Stimulated activated memory B cell treated with anti-CD40 and anti-IgM and Interleukin-4, amounts not matched to agents 10 μg/mL and 1 μg/mL and 100 μg/mL, for 72 hours (primary cell): ENCODE measurements around the gene ERICH6B.

Experiments used
- ATAC-seq: fragments of 150-1000 bp; cut with Tn5 transposase; 2 replicates; pipeline ENCODE4 v1.10.0; 2021
- H3K27ac Mint-ChIP-seq: one replicate; pipeline ENCODE4 v1.8.0; 2022; ENCODE audit warnings: mild to moderate bottlenecking, mixed read lengths
- H3K27me3 Mint-ChIP-seq: one replicate; pipeline ENCODE4 v1.8.0; 2022; ENCODE audit warnings: mixed read lengths
- H3K36me3 Mint-ChIP-seq: one replicate; pipeline ENCODE4 v1.8.0; 2022; ENCODE audit warnings: mixed read lengths
- H3K4me1 Mint-ChIP-seq: one replicate; pipeline ENCODE4 v1.8.0; 2022; ENCODE audit warnings: mixed read lengths
- H3K4me3 Mint-ChIP-seq: one replicate; pipeline ENCODE4 v1.8.0; 2022; ENCODE audit warnings: mild to moderate bottlenecking, moderate library complexity, mixed read lengths
- H3K9me3 Mint-ChIP-seq: one replicate; pipeline ENCODE4 v1.8.0; 2022; ENCODE audit warnings: mixed read lengths

ERICH6B gene

DNA sequence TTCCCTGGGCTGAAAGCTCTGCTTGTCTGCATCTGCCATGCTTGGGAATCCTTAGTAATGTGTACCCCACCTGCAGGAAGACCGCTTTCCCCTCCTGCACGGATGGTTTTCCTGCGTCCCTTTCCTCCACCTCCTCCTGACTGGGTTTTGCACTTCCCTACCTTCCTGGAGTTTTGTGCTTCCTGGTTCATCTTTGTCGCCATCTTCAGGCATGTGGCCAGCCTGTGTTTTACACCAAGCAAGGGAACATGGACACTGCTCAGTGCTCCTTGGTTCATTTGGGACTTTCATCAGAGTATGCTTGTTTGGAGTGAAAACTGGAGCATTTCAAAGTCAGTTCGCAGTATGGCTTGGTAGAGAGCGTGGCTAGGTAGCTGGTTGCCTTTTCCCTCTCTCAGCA, 30.7 kb downstream of the ERICH6B start:
- no peak for ATAC-seq
- no peaks in the 10 kb centered on the region for H3K27me3 Mint-ChIP-seq
- H3K36me3 Mint-ChIP-seq = no peaks in the 10 kb centered on the region
- no peak overlapping the region for H3K4me3 Mint-ChIP-seq
- no peak overlapping the region for H3K27ac Mint-ChIP-seq
- H3K4me1 Mint-ChIP-seq = no peaks in the 10 kb centered on the region
- peaks cover 3% of the 10 kb centered on the region for H3K9me3 Mint-ChIP-seq

DNA sequence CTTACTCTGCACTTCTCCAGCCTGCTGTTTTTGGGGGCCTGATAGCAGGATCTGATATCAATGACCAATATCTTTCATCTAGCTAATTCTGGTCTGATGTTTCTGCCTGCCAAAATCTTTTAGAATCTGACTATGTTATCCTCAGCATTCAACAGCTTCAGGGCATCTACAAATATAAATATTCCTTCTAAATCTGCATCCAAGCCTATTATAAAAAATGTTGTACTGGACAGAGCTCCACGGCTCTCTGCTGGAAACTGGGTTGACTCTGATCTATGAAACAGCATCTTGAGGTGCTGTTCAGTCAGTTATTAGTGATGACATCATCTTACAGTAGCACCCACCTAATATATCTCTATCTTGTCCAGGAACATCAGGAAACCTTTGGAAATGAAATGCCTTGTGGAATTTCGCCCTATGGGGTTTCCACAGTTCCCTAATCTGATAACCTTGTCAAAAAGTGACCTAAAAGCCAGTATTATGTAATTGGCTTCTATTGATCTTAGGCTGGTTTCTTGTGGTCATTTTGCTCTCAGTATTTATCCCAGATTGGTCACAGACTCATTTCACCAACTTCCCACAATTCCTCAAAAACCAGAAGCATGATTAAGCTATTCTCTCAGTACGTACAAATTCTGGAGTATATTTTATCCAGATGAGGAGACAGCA, 33.0 kb downstream of the ERICH6B start:
- Mint-ChIP-seq H3K4me1 (no peaks in the 10 kb centered on the region), H3K27me3 (no peaks in the 10 kb centered on the region), H3K9me3 (peaks cover 3% of the 10 kb centered on the region), H3K4me3 (no peak overlapping the region), H3K27ac (no peak overlapping the region), H3K36me3 (no peaks in the 10 kb centered on the region)
- ATAC-seq = no peak

DNA sequence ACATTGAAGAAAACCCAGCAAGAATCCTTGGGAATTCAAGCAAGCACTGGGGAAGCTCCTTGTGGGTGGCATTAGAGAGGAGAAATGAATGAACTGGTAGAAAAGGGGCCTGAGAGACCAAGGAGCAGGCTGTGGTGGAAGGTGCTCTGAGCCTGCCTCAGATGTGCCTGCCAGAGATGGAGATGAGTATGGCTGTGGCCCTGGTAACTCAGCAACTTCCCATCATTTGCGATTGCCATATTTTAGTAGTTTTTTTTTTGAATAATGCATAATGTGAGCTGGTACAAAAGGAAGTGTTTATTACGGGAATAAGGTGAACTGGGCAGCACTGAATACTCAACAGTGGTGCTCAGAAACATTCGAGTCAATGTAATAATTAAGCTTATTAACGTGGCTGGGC, 39.1 kb downstream of the ERICH6B start:
- Mint-ChIP-seq H3K27me3 (peaks cover 36% of the 10 kb centered on the region), H3K36me3 (no peaks in the 10 kb centered on the region), H3K4me3 (no peak overlapping the region), H3K9me3 (no peaks in the 10 kb centered on the region), H3K27ac (no peak overlapping the region), H3K4me1 (no peaks in the 10 kb centered on the region)
- ATAC-seq = no peak

- Mint-ChIP-seq H3K9me3 (no peaks in the 10 kb centered on the region), H3K27ac (no peak overlapping the region)
- no peak for ATAC-seq
Observed at GRCh38 chr13:45575830-45576180, 39.7 kb downstream of the ERICH6B start.

GRCh38 chr13:45575146-45575829, 40.3 kb downstream of the ERICH6B start:
- Mint-ChIP-seq H3K36me3 (no peaks in the 10 kb centered on the region), H3K27ac (no peak overlapping the region), H3K4me1 (no peaks in the 10 kb centered on the region), H3K4me3 (no peak overlapping the region), H3K9me3 (no peaks in the 10 kb centered on the region), H3K27me3 (peaks cover 39% of the 10 kb centered on the region)
- no peak for ATAC-seq

More at GRCh38 chr13:45575830-45576180, 39.7 kb downstream of the ERICH6B start:
- no peak overlapping the region for H3K4me3 Mint-ChIP-seq
- peaks cover 39% of the 10 kb centered on the region for H3K27me3 Mint-ChIP-seq
- H3K36me3 Mint-ChIP-seq = no peaks in the 10 kb centered on the region
- H3K4me1 Mint-ChIP-seq = no peaks in the 10 kb centered on the region

DNA sequence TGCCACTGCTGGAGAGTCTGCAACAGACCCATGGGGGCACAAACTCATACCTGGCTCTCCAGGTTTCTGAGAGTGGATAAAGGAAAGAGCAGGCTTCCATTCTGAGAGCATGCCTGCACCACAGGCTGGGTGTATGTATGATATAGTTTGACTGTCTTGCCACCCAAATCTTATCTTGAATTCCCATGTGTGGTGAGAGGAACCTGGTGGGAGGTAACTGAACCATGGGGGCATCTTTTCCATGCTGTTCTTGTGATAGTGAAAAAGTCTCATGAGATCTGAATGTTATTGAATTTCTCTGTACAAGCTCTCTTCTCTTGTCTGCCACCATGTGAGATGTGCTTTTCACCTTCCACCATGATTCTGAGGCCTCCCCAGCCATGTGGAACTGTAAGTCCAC, 50.2 kb downstream of the ERICH6B start:
- Mint-ChIP-seq H3K9me3 (peaks cover 3% of the 10 kb centered on the region), H3K27ac (no peak overlapping the region)

DNA sequence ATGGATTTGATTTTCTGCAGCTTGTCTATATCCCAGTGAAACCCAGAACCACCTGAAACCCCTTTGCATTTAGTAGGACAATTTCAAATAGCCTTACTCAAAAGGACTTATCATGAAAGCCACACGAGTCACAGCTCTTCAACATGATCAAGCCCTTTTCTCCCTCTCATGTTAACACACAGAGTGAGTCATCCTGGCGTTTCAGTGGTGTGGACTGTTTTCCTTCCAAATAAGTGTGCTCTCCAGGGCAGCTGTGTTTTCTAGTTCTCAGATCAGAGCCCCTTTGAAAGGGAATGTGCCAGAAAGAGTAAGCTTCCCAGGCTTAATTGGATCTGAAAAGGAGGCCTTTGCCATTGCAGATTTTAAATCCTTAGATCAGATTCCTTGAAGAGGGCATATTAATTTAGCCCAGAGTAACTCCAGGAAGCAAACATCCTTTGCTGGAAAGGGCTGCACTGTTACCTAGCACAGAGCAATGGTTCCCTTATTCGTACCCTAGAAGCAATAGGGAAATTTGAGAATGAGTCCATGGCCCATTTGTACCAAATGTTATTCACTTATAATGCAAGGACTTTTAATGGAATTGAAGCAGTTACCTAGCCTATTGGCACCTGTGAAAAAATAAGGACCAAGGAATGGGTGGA, 51.3 kb downstream of the ERICH6B start:
- Mint-ChIP-seq H3K27me3 (peaks cover 33% of the 10 kb centered on the region), H3K4me3 (no peak overlapping the region), H3K27ac (no peak overlapping the region), H3K4me1 (no peaks in the 10 kb centered on the region), H3K36me3 (no peaks in the 10 kb centered on the region), H3K9me3 (peaks cover 5% of the 10 kb centered on the region)
- ATAC-seq = no peak

More for the DNA sequence above, 50.2 kb downstream of the ERICH6B start:
- no peaks in the 10 kb centered on the region for H3K36me3 Mint-ChIP-seq
- H3K4me1 Mint-ChIP-seq = no peaks in the 10 kb centered on the region
- H3K4me3 Mint-ChIP-seq = no peak overlapping the region
- no peak for ATAC-seq
- H3K27me3 Mint-ChIP-seq = peaks cover 23% of the 10 kb centered on the region

DNA sequence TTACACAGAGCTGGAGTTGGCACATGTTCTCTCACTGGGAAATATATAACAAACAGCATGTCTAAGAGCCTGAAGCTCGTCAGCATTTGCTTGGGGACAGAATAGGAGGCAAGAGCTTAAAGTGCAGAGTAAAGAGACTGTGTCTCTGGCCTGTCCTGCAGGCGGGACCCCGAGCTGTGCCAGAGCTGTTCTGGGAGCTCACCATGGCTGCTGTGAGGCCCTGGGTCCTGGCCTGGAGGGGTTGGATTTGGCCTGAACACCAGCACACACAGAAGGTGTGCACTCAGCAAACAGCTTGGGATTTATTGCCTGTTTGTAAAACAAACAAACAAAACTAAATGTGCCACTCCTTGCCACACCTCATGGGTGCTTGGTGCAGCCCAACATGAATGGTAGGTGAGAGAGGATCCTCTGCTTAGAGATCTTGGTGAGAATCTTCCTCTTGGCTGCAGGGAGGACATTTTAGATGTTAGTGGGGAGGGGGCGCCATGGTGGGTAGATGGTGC, 60.9 kb downstream of the ERICH6B start:
- no peak for ATAC-seq

GRCh38 chr13:45548281-45548680, 67.3 kb downstream of the ERICH6B start:
- Mint-ChIP-seq H3K9me3 (no peaks in the 10 kb centered on the region), H3K36me3 (no peaks in the 10 kb centered on the region), H3K27ac (no peak overlapping the region), H3K4me3 (no peak overlapping the region), H3K27me3 (peaks cover 14% of the 10 kb centered on the region), H3K4me1 (peaks cover 23% of the 10 kb centered on the region)
- ATAC-seq = no peak

More for the DNA sequence above, 60.9 kb downstream of the ERICH6B start:
- no peaks in the 10 kb centered on the region for H3K36me3 Mint-ChIP-seq
- H3K27me3 Mint-ChIP-seq = peaks cover 18% of the 10 kb centered on the region
- peaks cover 5% of the 10 kb centered on the region for H3K9me3 Mint-ChIP-seq
- H3K4me1 Mint-ChIP-seq = no peaks in the 10 kb centered on the region
- H3K27ac Mint-ChIP-seq = no peak overlapping the region
- no peak overlapping the region for H3K4me3 Mint-ChIP-seq

DNA sequence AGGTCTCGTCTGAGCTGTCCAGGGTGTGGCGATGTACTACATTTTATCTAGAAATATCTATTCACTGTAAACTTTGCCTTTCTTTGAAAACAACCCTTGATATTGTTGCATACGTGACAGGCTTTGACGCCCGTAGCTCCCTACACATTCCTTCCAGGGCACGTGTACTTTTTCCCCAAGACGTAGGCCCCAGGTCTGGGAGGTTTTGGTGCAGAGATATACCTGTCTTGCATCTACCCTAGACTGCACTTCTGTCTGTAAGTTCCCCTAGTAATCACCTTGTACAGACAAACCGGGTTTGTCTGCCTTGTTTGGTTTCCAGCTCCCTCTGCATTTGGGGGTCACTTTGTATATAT, 69.2 kb downstream of the ERICH6B start:
- H3K4me3 Mint-ChIP-seq = no peak overlapping the region
- ATAC-seq = peak; percentile 5
- H3K9me3 Mint-ChIP-seq = no peaks in the 10 kb centered on the region
- H3K27me3 Mint-ChIP-seq = peaks cover 14% of the 10 kb centered on the region
- no peaks in the 10 kb centered on the region for H3K36me3 Mint-ChIP-seq
- H3K27ac Mint-ChIP-seq = no peak overlapping the region
- peaks cover 23% of the 10 kb centered on the region for H3K4me1 Mint-ChIP-seq

GRCh38 chr13:45545686-45546409, 69.7 kb downstream of the ERICH6B start:
- H3K27me3 Mint-ChIP-seq = peaks cover 14% of the 10 kb centered on the region
- no peak overlapping the region for H3K4me3 Mint-ChIP-seq
- peak; percentile 85 for ATAC-seq
- H3K9me3 Mint-ChIP-seq = no peaks in the 10 kb centered on the region
- no peaks in the 10 kb centered on the region for H3K36me3 Mint-ChIP-seq
- H3K27ac Mint-ChIP-seq = no peak overlapping the region
- H3K4me1 Mint-ChIP-seq = peaks cover 23% of the 10 kb centered on the region

- no peak for ATAC-seq
- Mint-ChIP-seq H3K4me3 (no peak overlapping the region), H3K27me3 (peaks cover 14% of the 10 kb centered on the region)
Observed at GRCh38 chr13:45544520-45544919, 71.0 kb downstream of the ERICH6B start.

GRCh38 chr13:45542878-45543277, 72.7 kb downstream of the ERICH6B start:
- ATAC-seq = no peak
- peaks cover 3% of the 10 kb centered on the region for H3K27me3 Mint-ChIP-seq
- no peak overlapping the region for H3K27ac Mint-ChIP-seq

More at GRCh38 chr13:45544520-45544919, 71.0 kb downstream of the ERICH6B start:
- Mint-ChIP-seq H3K4me1 (peaks cover 23% of the 10 kb centered on the region), H3K27ac (no peak overlapping the region), H3K9me3 (no peaks in the 10 kb centered on the region), H3K36me3 (no peaks in the 10 kb centered on the region)

DNA sequence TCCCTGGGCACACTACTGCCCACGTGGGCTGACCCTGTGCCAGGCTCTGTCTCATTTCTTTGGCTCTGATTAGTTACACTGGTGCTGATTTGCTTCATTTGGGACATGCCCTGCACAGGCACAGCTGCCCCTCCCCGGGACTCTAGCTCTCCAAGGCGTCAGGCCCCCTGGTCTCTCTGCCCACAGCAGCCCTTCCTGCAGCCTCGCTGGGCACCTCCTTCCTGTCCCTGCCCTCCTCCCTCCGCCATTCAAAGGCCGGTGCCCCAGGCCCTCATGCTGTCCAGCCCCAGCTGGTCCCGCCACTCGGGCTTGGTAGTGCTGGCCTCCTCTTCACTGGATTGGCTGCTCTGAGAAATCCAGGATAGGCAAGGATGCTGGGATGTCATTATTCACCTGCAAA, 73.1 kb downstream of the ERICH6B start:
- Mint-ChIP-seq H3K27me3 (no peaks in the 10 kb centered on the region), H3K27ac (no peak overlapping the region), H3K4me1 (peaks cover 23% of the 10 kb centered on the region), H3K9me3 (no peaks in the 10 kb centered on the region), H3K36me3 (peaks cover 2% of the 10 kb centered on the region), H3K4me3 (no peak overlapping the region)
- ATAC-seq = no peak

More at GRCh38 chr13:45542878-45543277, 72.7 kb downstream of the ERICH6B start:
- no peaks in the 10 kb centered on the region for H3K36me3 Mint-ChIP-seq
- no peak overlapping the region for H3K4me3 Mint-ChIP-seq
- no peaks in the 10 kb centered on the region for H3K9me3 Mint-ChIP-seq
- H3K4me1 Mint-ChIP-seq = peaks cover 23% of the 10 kb centered on the region

- H3K27me3 Mint-ChIP-seq = no peaks in the 10 kb centered on the region
- H3K9me3 Mint-ChIP-seq = no peaks in the 10 kb centered on the region
- H3K27ac Mint-ChIP-seq = no peak overlapping the region
- H3K4me3 Mint-ChIP-seq = no peak overlapping the region
- peaks cover 8% of the 10 kb centered on the region for H3K36me3 Mint-ChIP-seq
- peaks cover 21% of the 10 kb centered on the region for H3K4me1 Mint-ChIP-seq
- ATAC-seq = no peak
Observed at GRCh38 chr13:45541806-45542205, 73.7 kb downstream of the ERICH6B start.
